HG02571 (cell line): Measurements from ENCODE around the gene ZNF195.
"Not testable (repeated sequence)": the region's sequence is repeated elsewhere in the genome, so short reads cannot be mapped to it uniquely, and the experiment has no call there.

ENCODE experiments used
- ATAC-seq: cut with Tn5 transposase; IDR thresholded peaks from one replicate; pipeline ENCODE4 v1.9.1; 2021; ENCODE audit warnings: mild to moderate bottlenecking, moderate library complexity; ENCODE audit not compliant: unreplicated experiment

Gene ZNF195

GRCh38 chr11:3356858-3357257 lies 22.1 kb downstream of the ZNF195 start:
- no peak for ATAC-seq

- no peak for ATAC-seq
These were observed 25.9 kb downstream of the ZNF195 start for GRCh38 chr11:3353066-3353465.

- ATAC-seq: no peak
These were observed 31.8 kb downstream of the ZNF195 start for GRCh38 chr11:3347127-3347526.

- ATAC-seq: no peak
These were observed 32.4 kb downstream of the ZNF195 start for GRCh38 chr11:3346587-3346986.

- no peak for ATAC-seq
These were observed 33.2 kb downstream of the ZNF195 start for GRCh38 chr11:3345736-3346135.

GRCh38 chr11:3344327-3345174 lies 34.4 kb downstream of the ZNF195 start:
- ATAC-seq: no peak

- ATAC-seq: no peak
These were observed 36.2 kb downstream of the ZNF195 start for GRCh38 chr11:3342709-3343108.

GRCh38 chr11:3341298-3341697 lies 37.6 kb downstream of the ZNF195 start:
- no peak for ATAC-seq

- no peak for ATAC-seq
These were observed 38.9 kb downstream of the ZNF195 start for GRCh38 chr11:3340025-3340424.

- no peak for ATAC-seq
These were observed 39.7 kb downstream of the ZNF195 start for GRCh38 chr11:3339340-3339624.

GRCh38 chr11:3338569-3339339 lies 40.2 kb downstream of the ZNF195 start:
- no peak for ATAC-seq

- not testable (repeated sequence) for ATAC-seq
These were observed 42.5 kb downstream of the ZNF195 start for GRCh38 chr11:3336420-3336819.

- ATAC-seq: not testable (repeated sequence)
These were observed 45.8 kb downstream of the ZNF195 start for GRCh38 chr11:3333157-3333556.

GRCh38 chr11:3331078-3331477 lies 47.9 kb downstream of the ZNF195 start:
- ATAC-seq: not testable (repeated sequence)

GRCh38 chr11:3330064-3330463 lies 48.9 kb downstream of the ZNF195 start:
- not testable (repeated sequence) for ATAC-seq

- not testable (repeated sequence) for ATAC-seq
These were observed 50.4 kb downstream of the ZNF195 start for GRCh38 chr11:3328503-3328902.

GRCh38 chr11:3326450-3326849 lies 52.5 kb downstream of the ZNF195 start:
- ATAC-seq: not testable (repeated sequence)

GRCh38 chr11:3324724-3325123 lies 54.2 kb downstream of the ZNF195 start:
- not testable (repeated sequence) for ATAC-seq
